Mesenchymal stem cell (in vitro differentiated cells and primary cell): ENCODE measurements around the gene SLC35F6.

Experiments used
- DNase-seq: peaks from one replicate; pipeline ENCODE4 v3.0.0-alpha.2; 2013
- H2AFZ ChIP-seq: one replicate; pipeline ENCODE4 v1.6.1; 2013; ENCODE audit warnings: low read depth, mild to moderate bottlenecking, control low read depth, inconsistent platforms, low read length, moderate library complexity
- H2AK5ac ChIP-seq: 2 replicates; pipeline ENCODE4 v1.6.1; 2013; ENCODE audit warnings: low read length, moderate library complexity, mild to moderate bottlenecking, inconsistent platforms; ENCODE audit not compliant: severe bottlenecking
- H2BK120ac ChIP-seq: one replicate; pipeline ENCODE4 v1.6.1; 2013; ENCODE audit warnings: low read depth, mild to moderate bottlenecking, inconsistent platforms, low read length, moderate library complexity
- H2BK12ac ChIP-seq, 2 experiments: one replicate each; pipeline ENCODE4 v1.6.1; 2013; ENCODE audit warnings: inconsistent platforms in 2 of 2, low read length in 2 of 2, mild to moderate bottlenecking in 2 of 2, moderate library complexity in 2 of 2, control low read depth in 1 of 2
- H2BK15ac ChIP-seq: one replicate; pipeline ENCODE4 v1.6.1; 2013; ENCODE audit warnings: mild to moderate bottlenecking, low read depth, inconsistent platforms; ENCODE audit not compliant: poor library complexity, severe bottlenecking
- H2BK5ac ChIP-seq: 2 replicates; pipeline ENCODE4 v1.6.1; 2013; ENCODE audit warnings: low read depth, mild to moderate bottlenecking, low read length, control low read depth, inconsistent platforms; ENCODE audit not compliant: poor library complexity, severe bottlenecking
- H3K14ac ChIP-seq, 2 experiments: one replicate each; pipeline ENCODE4 v1.6.1; 2013; ENCODE audit warnings: inconsistent platforms in 2 of 2, low read length in 2 of 2, control low read depth in 1 of 2, mild to moderate bottlenecking in 1 of 2, moderate library complexity in 1 of 2
- H3K18ac ChIP-seq, 2 experiments: one replicate each; pipeline ENCODE4 v1.6.1; 2013; ENCODE audit warnings: inconsistent platforms in 2 of 2, low read length in 2 of 2, control low read depth in 1 of 2, low read depth in 1 of 2, mild to moderate bottlenecking in 1 of 2
- H3K23ac ChIP-seq, 2 experiments: one replicate each; pipeline ENCODE4 v1.6.1; 2013; ENCODE audit warnings: inconsistent platforms in 2 of 2, low read length in 2 of 2, mild to moderate bottlenecking in 2 of 2, moderate library complexity in 2 of 2, control low read depth in 1 of 2
- H3K27ac ChIP-seq: 2 replicates; pipeline ENCODE4 v1.5.1; 2013; ENCODE audit warnings: mild to moderate bottlenecking, moderate library complexity, low read length, control low read depth, inconsistent platforms; ENCODE audit not compliant: poor library complexity, severe bottlenecking
- H3K27me3 ChIP-seq, 2 experiments: 2 replicates each; pipeline versions ENCODE4 v1.6.1 to v1.7.0; 2013; ENCODE audit warnings: low read length in 2 of 2, mild to moderate bottlenecking in 2 of 2, moderate library complexity in 2 of 2, control low read depth in 1 of 2, inconsistent platforms in 1 of 2; ENCODE audit not compliant: control insufficient read depth in 1 of 2, insufficient read depth in 1 of 2
- H3K36me3 ChIP-seq, 2 experiments: 2 replicates each; pipeline versions ENCODE4 v1.6.1 to v1.7.0; 2013; ENCODE audit warnings: low read length in 2 of 2, control low read depth in 1 of 2, inconsistent platforms in 1 of 2, low read depth in 1 of 2, mild to moderate bottlenecking in 1 of 2; ENCODE audit not compliant: insufficient read depth in 2 of 2, control insufficient read depth in 1 of 2
- H3K4ac ChIP-seq, 2 experiments: one replicate each; pipeline ENCODE4 v1.6.1; 2013; ENCODE audit warnings: inconsistent platforms in 2 of 2, low read length in 2 of 2, mild to moderate bottlenecking in 2 of 2, moderate library complexity in 2 of 2, control low read depth in 1 of 2, low read depth in 1 of 2
- H3K4me1 ChIP-seq: 2 replicates; pipeline ENCODE4 v1.6.1; 2013; ENCODE audit warnings: low read depth, low read length, control low read depth; ENCODE audit not compliant: control insufficient read depth, insufficient read depth
- H3K4me2 ChIP-seq: 2 replicates; pipeline ENCODE4 v1.6.1; 2013; ENCODE audit warnings: low read length, mild to moderate bottlenecking, inconsistent platforms; ENCODE audit not compliant: poor library complexity, severe bottlenecking
- H3K4me3 ChIP-seq, 2 experiments: 2 replicates each; pipeline versions ENCODE4 v1.5.1 to v1.7.0; 2013; ENCODE audit warnings: low read length in 2 of 2, mild to moderate bottlenecking in 2 of 2, control low read depth in 1 of 2, low read depth in 1 of 2; ENCODE audit not compliant: insufficient read depth in 1 of 2
- H3K79me1 ChIP-seq: replicated peaks from 2 replicates; pipeline ENCODE4 v1.6.1; 2013; ENCODE audit warnings: mild to moderate bottlenecking, control low read depth, low read length, inconsistent platforms; ENCODE audit not compliant: poor library complexity, severe bottlenecking
- H3K9ac ChIP-seq: 2 replicates; pipeline ENCODE4 v1.7.0; 2013; ENCODE audit warnings: mild to moderate bottlenecking, low read length, moderate library complexity
- H3K9me3 ChIP-seq: 2 replicates; pipeline ENCODE4 v1.7.0; 2013; ENCODE audit warnings: mild to moderate bottlenecking, low read length; ENCODE audit not compliant: control insufficient read depth
- H4K8ac ChIP-seq: one replicate; pipeline ENCODE4 v1.6.1; 2013; ENCODE audit warnings: inconsistent platforms, mild to moderate bottlenecking, low read length, moderate library complexity
- H4K91ac ChIP-seq: one replicate; pipeline ENCODE4 v1.6.1; 2013; ENCODE audit warnings: mild to moderate bottlenecking, low read length, inconsistent platforms
- WGBS: methylation state at CpG from one replicate; pipeline ENCODE4 v1.1.7; 2013; ENCODE audit warnings: mixed read lengths; 5-methylcytosine and 5-hydroxymethylcytosine counted together

Gene SLC35F6

DNA sequence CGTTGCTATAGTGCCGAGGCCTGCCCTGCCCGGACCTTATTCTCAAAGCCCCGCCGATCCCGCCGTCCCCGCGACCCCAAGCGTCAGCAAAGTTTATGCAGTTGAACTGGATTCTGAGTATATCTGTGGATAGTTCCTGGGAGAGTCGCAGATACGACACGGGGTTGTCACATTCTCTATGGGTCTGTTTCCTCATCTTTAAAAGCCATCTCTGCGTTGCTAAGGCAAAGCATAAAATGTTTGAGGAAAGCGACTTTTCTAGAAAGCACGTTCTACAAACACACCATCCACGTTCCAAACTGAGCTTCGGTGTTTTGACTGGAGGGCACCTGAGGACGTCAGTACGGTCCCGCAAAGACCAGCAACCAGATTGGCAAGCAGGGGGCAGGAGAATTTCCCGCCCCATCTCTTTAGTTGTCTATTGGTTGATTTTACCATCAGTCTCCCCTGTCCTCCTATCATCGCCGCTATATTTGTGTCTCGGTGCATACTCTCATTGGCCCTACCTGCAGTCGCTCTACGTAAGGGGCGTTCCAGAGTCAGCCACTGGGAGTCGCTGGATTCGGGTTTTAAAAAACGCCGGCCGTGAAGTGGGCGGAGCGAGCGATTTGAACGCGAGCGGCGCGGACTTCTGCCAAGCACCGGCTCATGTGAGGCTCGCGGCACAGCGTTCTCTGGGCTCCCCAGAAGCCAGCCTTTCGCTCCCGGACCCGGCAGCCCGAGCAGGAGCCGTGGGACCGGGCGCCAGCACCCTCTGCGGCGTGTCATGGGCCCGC is 21.5 kb downstream of the SLC35F6 start, which contains the start of gene CENPA:
CENPA (plus strand) TSS at position 626 of the 776 bp plus-strand sequence; CDS start at position 767, 141 bp downstream.
- peak within 1 kb of the TSS; percentile 85 for H3K9ac ChIP-seq
- peaks cover 21% of the 10 kb centered on the region for H3K79me1 ChIP-seq
- H3K4me3 ChIP-seq = peak within 1 kb of the TSS; percentile 76 to 80
- H2AK5ac ChIP-seq = no peak within 1 kb of the TSS
- H3K14ac ChIP-seq = no peak within 1 kb of the TSS
- peak within 1 kb of the TSS; percentile 44 for H3K27ac ChIP-seq
- H3K27me3 ChIP-seq = no peaks in the 10 kb centered on the region
- peak within 1 kb of the TSS in 1 of 2 experiments; percentile 13 for H3K4ac ChIP-seq
- peak within 1 kb of the TSS; percentile 100 for H3K4me2 ChIP-seq
- H2BK120ac ChIP-seq = no peak within 1 kb of the TSS
- H4K91ac ChIP-seq = no peak within 1 kb of the TSS
- no peak within 1 kb of the TSS for H2BK12ac ChIP-seq
- peak within 1 kb of the TSS in 1 of 2 experiments; percentile 42 for H3K23ac ChIP-seq
- peak within 1 kb of the TSS; percentile 61 to 67 for H3K18ac ChIP-seq
- WGBS = under 1% methylated on average over 45 of the region's 55 CpGs
- H2BK15ac ChIP-seq = no peak within 1 kb of the TSS
- peaks cover 5 to 16% of the 10 kb centered on the region in 2 experiments for H3K36me3 ChIP-seq
- no peaks in the 10 kb centered on the region for H3K9me3 ChIP-seq
- peak within 1 kb of the TSS; percentile 54 for H2AFZ ChIP-seq
- peak; percentile 100 for DNase-seq
- H4K8ac ChIP-seq = peak within 1 kb of the TSS; percentile 51
- peaks cover 7% of the 10 kb centered on the region for H3K4me1 ChIP-seq
- no peak within 1 kb of the TSS for H2BK5ac ChIP-seq

DNA sequence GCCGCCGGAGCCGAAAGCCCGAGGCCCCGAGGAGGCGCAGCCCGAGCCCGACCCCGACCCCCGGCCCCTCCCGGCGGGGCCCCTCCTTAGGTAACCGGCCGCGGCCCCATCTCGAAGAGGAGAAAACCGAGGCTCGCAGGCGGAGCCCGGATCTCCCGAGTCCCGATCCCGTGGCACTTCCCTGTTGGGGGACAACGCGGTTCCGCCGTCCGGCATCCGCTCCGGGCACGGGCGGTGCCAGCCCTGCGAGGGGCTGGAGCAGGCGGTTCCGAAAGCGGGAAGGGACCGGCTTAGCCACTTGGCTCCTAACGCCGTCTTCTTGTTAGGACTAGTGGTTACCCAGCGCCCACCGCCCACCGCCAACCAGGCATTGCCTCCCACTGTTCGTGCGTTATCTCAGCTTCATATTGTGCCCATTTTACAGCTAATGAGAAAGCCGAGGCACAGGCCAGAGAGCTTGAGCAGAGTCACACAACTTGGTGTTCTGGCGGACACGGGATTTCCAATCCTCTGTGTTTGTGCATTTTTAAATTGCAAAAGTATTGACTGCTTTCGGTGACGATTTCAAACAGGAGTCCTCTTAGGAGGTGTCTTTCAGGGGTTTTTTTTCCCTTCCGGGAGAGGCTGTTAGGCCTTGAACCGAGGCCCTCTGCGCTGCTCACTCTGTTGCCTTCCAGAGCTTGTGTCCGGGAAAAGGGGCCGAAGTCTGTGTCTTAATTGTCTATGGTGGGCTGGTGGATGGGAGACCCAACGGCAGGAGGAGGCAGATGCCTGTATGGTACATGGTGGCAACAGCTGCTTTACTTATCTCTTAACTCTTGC is 22.3 kb downstream of the SLC35F6 start:
- 2% methylated on average over 55 of the region's 55 CpGs for WGBS
- H3K36me3 ChIP-seq = peaks cover 5 to 8% of the 10 kb centered on the region in 2 experiments
- no peak overlapping the region for H3K14ac ChIP-seq
- no peak overlapping the region for H2BK12ac ChIP-seq
- H3K9ac ChIP-seq = peak overlapping the region; percentile 85
- H3K23ac ChIP-seq = peak overlapping the region in 1 of 2 experiments; percentile 42
- no peaks in the 10 kb centered on the region for H3K9me3 ChIP-seq
- H2BK15ac ChIP-seq = no peak overlapping the region
- peaks cover 7% of the 10 kb centered on the region for H3K4me1 ChIP-seq
- H3K4me2 ChIP-seq = peak overlapping the region; percentile 100
- H2BK5ac ChIP-seq = no peak overlapping the region
- H3K4ac ChIP-seq = peak overlapping the region in 1 of 2 experiments; percentile 13
- H3K18ac ChIP-seq = peak overlapping the region; percentile 61 to 67
- H3K27ac ChIP-seq = no peak overlapping the region
- peak overlapping the region; percentile 76 to 80 for H3K4me3 ChIP-seq
- H2BK120ac ChIP-seq = no peak overlapping the region
- H3K79me1 ChIP-seq = peaks cover 24% of the 10 kb centered on the region
- H2AFZ ChIP-seq = peak overlapping the region; percentile 54
- H4K8ac ChIP-seq = peak overlapping the region; percentile 51
- no peak overlapping the region for H2AK5ac ChIP-seq
- DNase-seq = peak; percentile 20
- H4K91ac ChIP-seq = no peak overlapping the region
- H3K27me3 ChIP-seq = no peaks in the 10 kb centered on the region

DNA sequence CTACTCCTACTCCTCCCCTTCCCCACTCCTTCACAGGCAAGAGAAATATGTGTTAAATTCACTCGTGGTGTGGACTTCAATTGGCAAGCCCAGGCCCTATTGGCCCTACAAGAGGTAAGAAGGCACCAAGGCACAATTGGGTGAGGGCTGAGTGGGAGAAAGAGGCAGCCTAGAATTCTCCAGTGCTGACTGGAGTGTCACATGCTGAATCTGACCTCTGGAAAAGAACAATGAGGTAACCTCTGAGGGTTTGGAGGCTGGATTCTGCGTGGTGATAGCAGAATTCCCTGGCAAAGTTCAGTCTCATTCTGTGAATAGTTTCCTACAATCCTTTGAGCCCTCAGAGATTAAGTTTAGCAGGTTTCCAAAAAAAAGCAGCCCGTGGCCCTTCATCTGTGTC is 28.6 kb downstream of the SLC35F6 start:
- no peak overlapping the region for H3K23ac ChIP-seq
- no peaks in the 10 kb centered on the region for H3K27me3 ChIP-seq
- no peak overlapping the region for H3K4ac ChIP-seq
- H3K27ac ChIP-seq = no peak overlapping the region
- no peak overlapping the region for H2BK5ac ChIP-seq
- no peak overlapping the region for H3K4me3 ChIP-seq
- H3K18ac ChIP-seq = no peak overlapping the region
- no peak overlapping the region for H2AFZ ChIP-seq
- H2BK12ac ChIP-seq = no peak overlapping the region
- no peak overlapping the region for H2BK15ac ChIP-seq
- H3K4me1 ChIP-seq = no peaks in the 10 kb centered on the region
- no peak overlapping the region for H2BK120ac ChIP-seq
- H3K79me1 ChIP-seq = peaks cover 27% of the 10 kb centered on the region
- H3K36me3 ChIP-seq = peaks cover 10 to 16% of the 10 kb centered on the region in 2 experiments
- H3K9ac ChIP-seq = peak overlapping the region; percentile 19
- H3K4me2 ChIP-seq = no peak overlapping the region
- no peak overlapping the region for H2AK5ac ChIP-seq
- no peaks in the 10 kb centered on the region for H3K9me3 ChIP-seq
- no peak overlapping the region for H3K14ac ChIP-seq
- no peak overlapping the region for H4K8ac ChIP-seq
- H4K91ac ChIP-seq = no peak overlapping the region
- 98% methylated on average over 3 of the region's 3 CpGs for WGBS
- no peak for DNase-seq

DNA sequence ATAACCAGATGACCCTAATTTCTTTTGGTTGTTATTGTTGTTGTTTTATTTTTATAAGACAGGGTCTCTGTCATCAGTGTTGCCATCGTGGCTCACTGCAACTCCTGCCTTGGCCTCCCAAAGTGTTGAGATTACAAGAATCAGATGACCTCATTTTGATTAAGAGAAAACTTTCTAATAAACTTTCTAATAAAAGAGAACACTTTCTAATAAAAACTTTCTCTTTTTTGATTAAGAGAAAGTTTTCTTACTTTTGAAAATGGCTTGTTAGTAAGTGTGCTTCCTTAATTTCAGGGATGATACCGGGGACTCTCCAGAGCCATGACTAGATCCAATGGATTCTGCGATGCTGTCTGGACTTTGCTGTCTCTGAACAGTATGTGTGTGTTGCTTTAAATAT is 29.4 kb downstream of the SLC35F6 start:
- WGBS = 98% methylated on average over 3 of the region's 3 CpGs
- no peak for DNase-seq
- Histone ChIP-seq H3K27me3 (no peaks in the 10 kb centered on the region), H3K9me3 (no peaks in the 10 kb centered on the region), H3K14ac (no peak overlapping the region), H2BK5ac (no peak overlapping the region), H2AK5ac (no peak overlapping the region), H3K9ac (no peak overlapping the region), H3K4me3 (no peak overlapping the region), H4K91ac (no peak overlapping the region), H2AFZ (no peak overlapping the region), H3K4me1 (no peaks in the 10 kb centered on the region), H3K79me1 (peaks cover 25% of the 10 kb centered on the region), H3K36me3 (peaks cover 10 to 16% of the 10 kb centered on the region in 2 experiments), H3K27ac (no peak overlapping the region), H3K4me2 (no peak overlapping the region), H2BK120ac (no peak overlapping the region), H3K18ac (no peak overlapping the region), H4K8ac (no peak overlapping the region), H3K4ac (no peak overlapping the region), H2BK12ac (no peak overlapping the region), H3K23ac (no peak overlapping the region), H2BK15ac (no peak overlapping the region)
